Loucy (cell line): ENCODE measurements around the gene CDC25A.

Source experiments
- H2AFZ ChIP-seq: fragments of 200-600 bp; sonication (generic); 2 replicates; pipeline ENCODE4 v1.6.0; 2016; ENCODE audit warnings: antibody characterized with exemption, mild to moderate bottlenecking, low read length, moderate library complexity
- H3F3A ChIP-seq: fragments of 200-600 bp; 2 replicates; pipeline ENCODE4 v1.6.0; 2016; ENCODE audit warnings: antibody characterized with exemption, low read depth, mild to moderate bottlenecking
- H3K27me3 ChIP-seq: fragments of 200-600 bp; sonication (generic); 2 replicates; pipeline ENCODE4 v1.6.1; 2014; ENCODE audit warnings: low read length, mild to moderate bottlenecking; ENCODE audit not compliant: insufficient read depth, poor library complexity, severe bottlenecking
- H3K36me3 ChIP-seq: fragments of 200-600 bp; sonication (generic); 2 replicates; pipeline ENCODE4 v1.6.1; 2016; ENCODE audit warnings: low read length; ENCODE audit not compliant: insufficient read depth
- H3K4me1 ChIP-seq: fragments of 200-600 bp; sonication (generic); 2 replicates; pipeline ENCODE4 v1.5.1; 2014; ENCODE audit warnings: low read length, mild to moderate bottlenecking; ENCODE audit not compliant: insufficient read depth, poor library complexity, severe bottlenecking
- H3K4me2 ChIP-seq: fragments of 200-600 bp; sonication (generic); 2 replicates; pipeline ENCODE4 v1.6.0; 2014; ENCODE audit warnings: antibody characterized with exemption, low read length, low read depth, mild to moderate bottlenecking; ENCODE audit not compliant: poor library complexity, severe bottlenecking
- H3K4me3 ChIP-seq: fragments of 200-600 bp; sonication (generic); 2 replicates; pipeline ENCODE4 v1.5.1; 2014; ENCODE audit warnings: low read length, mild to moderate bottlenecking, mixed read lengths; ENCODE audit not compliant: poor library complexity, severe bottlenecking
- H3K79me2 ChIP-seq: fragments of 200-600 bp; sonication (generic); 2 replicates; pipeline ENCODE4 v1.6.1; 2014; ENCODE audit warnings: low read length; ENCODE audit not compliant: insufficient read depth
- H3K9ac ChIP-seq: fragments of 200-600 bp; sonication (generic); 2 replicates; pipeline ENCODE4 v1.6.0; 2014; ENCODE audit warnings: mild to moderate bottlenecking, low read depth, low read length, moderate library complexity; ENCODE audit not compliant: poor library complexity, severe bottlenecking
- H3K9me2 ChIP-seq: fragments of 200-600 bp; sonication (generic); replicated peaks from 2 replicates; pipeline ENCODE4 v1.6.1; 2016; ENCODE audit warnings: low read depth, low read length, mixed read lengths
- H3K9me3 ChIP-seq: fragments of 200-600 bp; sonication (generic); 2 replicates; pipeline ENCODE4 v1.6.1; 2014; ENCODE audit warnings: mild to moderate bottlenecking, antibody characterized with exemption, low read length, low read depth; ENCODE audit not compliant: insufficient read depth
- H4K20me1 ChIP-seq: fragments of 200-600 bp; sonication (generic); 2 replicates; pipeline ENCODE4 v1.6.0; 2014; ENCODE audit warnings: antibody characterized with exemption, low read length, mild to moderate bottlenecking; ENCODE audit not compliant: insufficient read depth, poor library complexity, severe bottlenecking
- EZH2phosphoT487 ChIP-seq: fragments of 200-600 bp; IDR thresholded peaks from 2 replicates; pipeline ENCODE4 v1.6.1; 2018; ENCODE audit warnings: antibody characterized with exemption, mild to moderate bottlenecking, moderate library complexity, borderline replicate concordance
- TF ChIP-seq, protein P1 (sequence below): fragments of 200-600 bp; sonication (generic); conservative IDR thresholded peaks from 2 replicates; pipeline ENCODE4 v1.5.1; 2014; ENCODE audit warnings: mild to moderate bottlenecking, antibody characterized with exemption, low read length

Gene CDC25A

GRCh38 chr3:48219543-48219942 lies 31.3 kb upstream of the CDC25A start:
- H3K9me2 ChIP-seq = no peaks in the 10 kb centered on the region
- H3K4me1 ChIP-seq = no peaks in the 10 kb centered on the region
- H3K36me3 ChIP-seq = no peaks in the 10 kb centered on the region
- no peaks in the 10 kb centered on the region for H3K79me2 ChIP-seq
- no peak overlapping the region for H2AFZ ChIP-seq
- no peaks in the 10 kb centered on the region for H3K27me3 ChIP-seq
- no peak overlapping the region for H3K9ac ChIP-seq
- H4K20me1 ChIP-seq = no peaks in the 10 kb centered on the region
- no peak overlapping the region for H3K4me2 ChIP-seq
- no peaks in the 10 kb centered on the region for H3F3A ChIP-seq
- H3K4me3 ChIP-seq = no peak overlapping the region
- TF ChIP-seq EZH2phosphoT487 = no peak
- TF ChIP-seq, protein P1, sequence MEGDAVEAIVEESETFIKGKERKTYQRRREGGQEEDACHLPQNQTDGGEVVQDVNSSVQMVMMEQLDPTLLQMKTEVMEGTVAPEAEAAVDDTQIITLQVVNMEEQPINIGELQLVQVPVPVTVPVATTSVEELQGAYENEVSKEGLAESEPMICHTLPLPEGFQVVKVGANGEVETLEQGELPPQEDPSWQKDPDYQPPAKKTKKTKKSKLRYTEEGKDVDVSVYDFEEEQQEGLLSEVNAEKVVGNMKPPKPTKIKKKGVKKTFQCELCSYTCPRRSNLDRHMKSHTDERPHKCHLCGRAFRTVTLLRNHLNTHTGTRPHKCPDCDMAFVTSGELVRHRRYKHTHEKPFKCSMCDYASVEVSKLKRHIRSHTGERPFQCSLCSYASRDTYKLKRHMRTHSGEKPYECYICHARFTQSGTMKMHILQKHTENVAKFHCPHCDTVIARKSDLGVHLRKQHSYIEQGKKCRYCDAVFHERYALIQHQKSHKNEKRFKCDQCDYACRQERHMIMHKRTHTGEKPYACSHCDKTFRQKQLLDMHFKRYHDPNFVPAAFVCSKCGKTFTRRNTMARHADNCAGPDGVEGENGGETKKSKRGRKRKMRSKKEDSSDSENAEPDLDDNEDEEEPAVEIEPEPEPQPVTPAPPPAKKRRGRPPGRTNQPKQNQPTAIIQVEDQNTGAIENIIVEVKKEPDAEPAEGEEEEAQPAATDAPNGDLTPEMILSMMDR = no peak
- H3K9me3 ChIP-seq = no peaks in the 10 kb centered on the region

DNA sequence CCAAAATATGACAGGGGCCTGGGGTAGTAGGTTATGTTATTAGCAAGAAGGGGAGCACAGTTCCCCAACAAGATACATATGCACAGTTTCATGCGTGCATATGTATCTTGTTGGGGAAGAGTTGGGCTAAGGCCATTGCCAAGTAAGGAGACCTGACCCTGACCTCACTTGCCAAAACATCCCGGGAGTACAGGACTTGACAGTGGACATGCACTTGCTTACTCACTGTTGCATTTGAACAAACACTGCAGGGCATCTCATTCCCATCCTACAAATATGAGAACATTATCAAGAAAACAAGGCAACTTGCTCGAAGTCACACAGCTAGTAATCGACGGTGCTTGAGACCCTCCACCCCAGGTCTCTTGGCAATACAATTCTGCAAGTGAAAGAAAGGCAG lies 30.3 kb upstream of the CDC25A start:
- H3K36me3 ChIP-seq = no peaks in the 10 kb centered on the region
- H3K4me2 ChIP-seq = no peak overlapping the region
- H2AFZ ChIP-seq = no peak overlapping the region
- H3K79me2 ChIP-seq = no peaks in the 10 kb centered on the region
- no peaks in the 10 kb centered on the region for H3K27me3 ChIP-seq
- no peaks in the 10 kb centered on the region for H3K9me2 ChIP-seq
- no peak overlapping the region for H3K9ac ChIP-seq
- no peaks in the 10 kb centered on the region for H3K9me3 ChIP-seq
- H3K4me3 ChIP-seq = no peak overlapping the region
- H3F3A ChIP-seq = no peaks in the 10 kb centered on the region
- no peak for TF ChIP-seq EZH2phosphoT487
- TF ChIP-seq, protein P1 = no peak
- no peaks in the 10 kb centered on the region for H4K20me1 ChIP-seq
- H3K4me1 ChIP-seq = no peaks in the 10 kb centered on the region

DNA sequence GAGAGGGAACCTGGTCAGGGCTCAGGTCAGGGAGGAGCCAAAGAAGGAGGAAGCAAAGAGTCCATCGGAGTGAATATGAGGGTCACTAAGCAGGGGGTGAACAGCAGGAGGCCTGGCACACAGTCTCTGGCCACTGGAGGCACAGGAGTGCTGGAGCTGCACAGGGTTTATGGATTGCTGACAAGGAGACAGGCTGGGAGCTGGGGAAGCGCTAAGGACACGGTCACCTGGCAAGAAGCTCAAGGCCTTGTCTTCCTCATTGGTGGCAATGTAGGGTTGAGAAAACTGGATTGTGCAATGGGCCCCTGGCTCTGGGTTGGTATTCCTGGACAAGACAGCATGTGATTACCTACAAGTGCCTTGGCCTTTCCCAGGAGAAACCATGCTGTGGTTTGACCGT lies 29.2 kb upstream of the CDC25A start:
- no peaks in the 10 kb centered on the region for H3F3A ChIP-seq
- H3K79me2 ChIP-seq = no peaks in the 10 kb centered on the region
- TF ChIP-seq EZH2phosphoT487 = no peak
- TF ChIP-seq, protein P1 = no peak
- no peak overlapping the region for H3K4me2 ChIP-seq
- H3K36me3 ChIP-seq = no peaks in the 10 kb centered on the region
- no peak overlapping the region for H2AFZ ChIP-seq
- H3K4me1 ChIP-seq = no peaks in the 10 kb centered on the region
- H3K4me3 ChIP-seq = no peak overlapping the region
- no peaks in the 10 kb centered on the region for H3K27me3 ChIP-seq
- H3K9ac ChIP-seq = no peak overlapping the region
- H3K9me2 ChIP-seq = no peaks in the 10 kb centered on the region
- H3K9me3 ChIP-seq = no peaks in the 10 kb centered on the region
- no peaks in the 10 kb centered on the region for H4K20me1 ChIP-seq
